Limb (tissue), 2 donors: ENCODE data around the gene CAMKMT.

Experiments used
- DNase-seq, 2 donors: peaks; one replicate each; pipeline ENCODE4 v3.0.0-alpha.2; 2016; ENCODE audit errors: extremely low spot score in 2 of 2

The CAMKMT gene

DNA sequence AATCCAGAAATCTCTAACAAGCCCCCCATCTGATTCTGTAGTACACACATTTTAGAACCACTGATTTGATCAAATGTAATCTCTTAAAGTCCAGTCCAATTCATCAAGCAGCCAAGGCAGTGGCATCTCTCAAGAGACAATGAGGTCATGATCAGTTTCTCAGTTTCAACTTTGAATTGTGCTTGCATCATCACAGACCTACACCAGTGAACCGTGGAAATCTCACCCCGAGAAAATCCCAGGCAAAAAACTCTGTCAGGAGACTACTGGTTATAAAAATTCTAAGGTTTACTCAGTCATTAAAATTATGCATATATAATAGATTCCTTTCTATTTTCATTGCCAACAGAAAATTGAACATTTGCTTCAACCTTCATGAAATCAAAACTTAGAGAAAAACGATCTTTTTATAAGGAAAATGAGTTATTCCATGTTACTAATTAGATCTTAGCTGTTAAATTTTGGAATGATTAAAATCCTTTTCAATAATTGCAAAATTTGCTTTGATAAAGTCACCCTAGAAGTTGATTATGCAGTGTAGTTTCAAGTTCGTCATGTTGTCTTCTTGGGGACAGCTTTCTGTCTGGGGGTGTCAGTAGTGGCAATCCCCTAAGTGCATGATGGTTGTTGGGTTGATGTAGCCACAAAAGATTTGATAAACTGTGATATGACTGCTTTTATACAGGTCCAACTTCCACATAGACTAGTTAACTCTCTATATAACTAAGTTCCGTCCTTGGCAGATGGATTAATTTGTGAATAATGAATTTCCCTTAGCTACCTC is 235.0 kb downstream of the CAMKMT start:
- DNase-seq: no peak

DNA sequence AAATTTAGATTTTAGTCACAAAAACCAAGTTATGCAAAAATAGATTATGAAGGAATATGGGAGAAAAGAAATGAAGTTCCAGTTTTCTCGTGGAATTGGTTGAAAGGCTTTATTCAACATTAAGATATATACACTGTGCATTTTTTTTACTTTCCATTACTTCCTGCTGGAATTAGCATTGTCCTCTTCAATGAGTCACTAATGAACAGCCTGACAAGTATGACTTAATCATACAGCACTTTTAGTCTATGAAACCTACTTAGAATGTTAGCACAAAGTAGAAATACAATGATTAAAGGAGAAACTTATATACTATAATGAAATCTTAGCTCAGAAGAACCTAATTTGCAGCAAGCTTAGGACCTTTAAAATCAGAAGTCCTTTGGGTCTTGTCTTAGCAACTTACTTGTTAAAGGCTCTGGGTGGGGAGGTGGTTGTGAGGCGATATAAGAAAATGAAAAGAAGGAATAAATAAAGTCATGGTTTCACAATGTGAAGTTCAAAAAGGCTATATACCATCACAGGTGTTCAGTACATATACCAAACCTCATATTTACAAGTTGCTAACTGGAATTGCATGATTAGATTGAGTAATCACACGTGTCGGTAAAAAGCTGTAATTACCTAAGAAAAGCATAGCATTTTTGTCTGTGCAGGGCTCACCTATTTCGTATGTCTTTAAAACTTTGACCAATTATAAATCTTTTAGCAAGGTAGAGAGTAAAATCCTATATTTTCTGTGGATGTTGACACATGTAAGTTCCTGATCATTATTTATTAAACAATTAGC is 236.8 kb downstream of the CAMKMT start:
- no peak for DNase-seq

DNA sequence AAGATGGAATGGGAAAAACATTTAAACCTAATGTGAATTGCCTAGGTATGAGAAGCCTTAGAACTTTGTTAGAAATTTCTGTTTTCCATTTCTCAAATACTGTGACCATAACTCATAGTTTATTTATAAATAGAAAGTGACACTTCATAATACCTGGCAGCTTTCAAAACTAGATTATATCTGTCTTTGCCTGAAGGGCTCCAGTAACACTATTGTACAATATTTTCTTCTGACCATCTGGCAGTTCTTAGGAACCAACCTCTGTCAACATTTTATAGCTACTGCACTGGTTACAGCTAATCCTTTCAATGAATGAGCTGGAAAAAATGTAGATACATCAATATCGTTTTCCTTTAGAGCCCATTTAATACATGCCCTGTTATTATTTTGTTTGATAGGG is 237.4 kb downstream of the CAMKMT start:
- no peak for DNase-seq

DNA sequence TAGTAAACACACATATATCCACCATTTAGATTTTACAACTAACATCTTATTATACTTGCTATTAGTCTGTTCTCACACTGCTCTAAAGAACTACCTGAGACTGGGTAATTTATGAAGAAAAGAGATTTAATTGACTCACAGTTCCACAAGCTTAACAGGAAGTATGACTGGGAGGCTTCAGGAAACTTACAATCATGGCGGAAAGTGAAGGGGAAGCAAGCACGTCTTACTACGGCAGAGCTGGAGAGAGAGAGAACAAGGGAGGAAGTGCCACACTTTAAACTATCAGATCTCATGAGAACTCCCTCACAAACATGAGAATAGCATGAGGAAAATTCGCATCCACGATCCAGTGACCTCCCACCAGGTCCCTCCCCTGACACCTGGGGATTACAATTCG is 240.7 kb downstream of the CAMKMT start:
- no peak for DNase-seq

DNA sequence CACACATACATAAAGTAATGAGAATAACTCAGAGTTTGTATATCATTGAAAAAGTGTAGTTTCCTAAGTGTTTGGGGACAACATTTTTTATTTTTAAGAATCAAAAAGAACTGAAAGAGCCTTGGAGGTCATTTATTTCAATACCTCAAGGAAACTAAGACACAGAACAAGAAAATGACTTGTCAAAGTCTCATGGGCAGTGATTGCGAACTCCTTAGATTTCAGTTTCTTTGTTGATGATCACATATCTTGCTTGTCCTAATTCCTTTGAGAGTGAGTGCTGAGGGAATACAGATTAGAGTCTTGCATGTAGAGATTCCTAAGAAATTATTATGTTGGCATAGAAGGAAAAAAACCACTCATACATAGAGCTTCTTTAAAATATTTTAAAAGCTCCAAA is 243.8 kb downstream of the CAMKMT start:
- DNase-seq: no peak

DNA sequence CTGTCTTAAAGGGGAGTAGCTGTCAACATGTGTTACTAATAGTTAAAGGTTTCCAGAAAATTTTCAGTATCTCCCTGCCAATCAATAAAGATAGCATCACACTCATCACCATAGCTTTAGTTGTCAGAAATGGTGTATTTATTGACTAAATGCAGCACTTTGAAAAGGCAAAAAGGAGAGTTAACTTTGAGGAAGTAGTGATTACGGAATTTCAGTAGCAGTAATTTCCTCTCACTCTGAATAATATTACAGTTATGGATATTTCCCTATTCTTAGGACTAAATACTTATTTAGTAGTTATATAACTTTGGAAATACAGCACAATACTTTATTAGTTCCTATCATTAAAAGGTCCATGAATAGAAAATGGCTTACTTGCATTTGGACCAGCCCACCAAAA is 250.5 kb downstream of the CAMKMT start:
- DNase-seq: no peak

DNA sequence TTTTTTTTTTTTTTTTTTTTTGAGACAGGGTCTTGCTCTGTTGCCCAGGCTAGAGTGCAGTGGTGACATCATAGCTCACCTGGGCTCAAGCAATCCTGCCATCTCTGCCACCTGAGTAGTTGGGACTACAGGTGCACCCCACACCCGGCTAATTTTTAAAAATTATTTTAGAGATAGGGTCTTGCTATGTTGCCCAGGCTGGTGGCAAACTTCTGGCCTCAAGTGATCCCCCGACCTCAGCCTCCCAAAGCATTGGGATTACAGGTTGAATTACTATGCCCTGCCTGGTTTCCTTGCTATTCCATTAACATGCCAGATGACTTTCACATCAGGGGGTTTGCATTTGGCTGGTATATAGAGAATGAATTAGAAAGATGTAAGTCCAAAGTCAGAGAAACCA is 253.2 kb downstream of the CAMKMT start:
- no peak for DNase-seq

DNA sequence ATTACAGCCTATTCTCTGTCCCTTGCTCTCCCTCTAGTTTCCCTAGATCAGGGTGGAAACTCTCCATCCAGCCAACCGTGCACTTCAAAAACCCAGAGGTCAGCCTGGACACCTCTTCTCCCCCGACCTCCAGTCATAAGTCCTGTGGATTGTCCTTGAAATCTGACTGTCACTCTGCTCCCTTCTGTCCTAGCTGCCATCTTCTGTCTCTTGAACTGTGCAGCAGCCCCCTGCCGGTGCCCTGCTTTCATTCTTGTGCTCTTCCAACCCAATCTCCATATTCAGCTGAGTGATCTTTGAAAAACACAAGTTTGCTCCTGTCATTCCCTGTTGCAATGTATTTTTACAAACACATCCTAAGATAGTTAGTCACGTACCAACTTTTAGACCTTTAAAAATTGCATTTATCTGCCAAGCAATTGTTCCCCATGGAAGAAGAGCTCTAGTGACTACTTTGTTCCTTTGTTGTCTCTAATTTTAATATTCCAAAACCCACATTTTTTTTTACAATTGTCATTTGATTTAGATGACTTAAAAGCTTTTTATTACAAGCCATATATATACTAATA is 254.3 kb downstream of the CAMKMT start:
- no peak for DNase-seq

DNA sequence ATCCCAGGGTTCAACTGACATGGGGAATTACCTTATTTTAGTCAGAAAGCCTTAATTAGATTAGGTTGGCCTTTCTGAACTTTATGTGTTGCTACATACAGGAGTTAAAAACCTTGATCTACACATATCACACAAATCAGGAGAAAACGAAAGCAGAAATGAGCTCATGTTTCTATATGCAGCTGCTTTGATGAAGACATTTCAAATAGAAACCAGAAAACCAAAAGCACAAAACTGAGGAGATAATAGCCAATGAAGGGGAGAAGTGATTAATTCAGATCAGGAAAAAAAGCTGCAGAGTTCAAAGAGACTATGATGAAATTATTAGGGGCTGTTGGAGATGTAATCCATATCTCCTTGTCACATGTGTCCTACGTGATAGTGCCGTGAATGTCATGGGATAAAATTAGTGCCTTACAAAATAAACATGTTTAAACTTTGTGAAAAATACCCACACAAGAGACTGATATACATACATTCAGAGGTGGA is 255.0 kb downstream of the CAMKMT start:
- DNase-seq: no peak

DNA sequence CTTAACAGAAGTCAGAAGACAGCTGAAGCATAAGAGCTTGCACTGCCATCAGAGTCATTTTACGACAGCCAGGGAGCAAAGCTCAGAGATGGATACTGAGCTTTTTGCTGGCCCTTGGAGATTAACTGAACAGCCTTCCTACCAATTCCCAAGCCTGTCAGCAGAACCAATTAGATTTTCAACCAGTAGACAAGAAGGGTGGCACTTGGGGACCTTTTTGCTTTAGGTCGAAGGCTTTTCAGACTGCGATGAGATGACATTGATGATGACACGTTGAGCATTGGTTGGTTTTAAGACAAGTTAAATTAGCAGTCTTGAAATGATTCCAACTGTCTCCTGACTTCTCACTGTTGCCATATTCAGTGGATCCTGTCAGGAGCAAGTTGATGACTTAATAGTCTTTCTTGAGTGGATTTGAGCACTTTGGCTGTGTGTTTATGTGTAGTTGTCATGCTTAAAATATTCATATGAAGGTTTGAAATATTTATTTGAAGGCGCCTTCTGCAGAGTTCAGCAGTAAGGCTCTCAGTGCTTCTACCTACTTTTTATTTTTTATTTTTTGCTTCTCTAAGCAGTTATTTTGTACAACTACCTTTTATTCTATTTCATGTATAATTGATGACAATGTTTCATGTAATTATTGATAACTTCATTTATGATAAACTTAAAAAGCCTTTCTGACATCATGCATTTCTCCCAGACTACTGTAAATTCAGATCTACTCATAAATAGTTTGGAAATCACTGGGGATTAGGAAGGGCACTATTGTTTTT is 256.7 kb downstream of the CAMKMT start:
- no peak for DNase-seq

DNA sequence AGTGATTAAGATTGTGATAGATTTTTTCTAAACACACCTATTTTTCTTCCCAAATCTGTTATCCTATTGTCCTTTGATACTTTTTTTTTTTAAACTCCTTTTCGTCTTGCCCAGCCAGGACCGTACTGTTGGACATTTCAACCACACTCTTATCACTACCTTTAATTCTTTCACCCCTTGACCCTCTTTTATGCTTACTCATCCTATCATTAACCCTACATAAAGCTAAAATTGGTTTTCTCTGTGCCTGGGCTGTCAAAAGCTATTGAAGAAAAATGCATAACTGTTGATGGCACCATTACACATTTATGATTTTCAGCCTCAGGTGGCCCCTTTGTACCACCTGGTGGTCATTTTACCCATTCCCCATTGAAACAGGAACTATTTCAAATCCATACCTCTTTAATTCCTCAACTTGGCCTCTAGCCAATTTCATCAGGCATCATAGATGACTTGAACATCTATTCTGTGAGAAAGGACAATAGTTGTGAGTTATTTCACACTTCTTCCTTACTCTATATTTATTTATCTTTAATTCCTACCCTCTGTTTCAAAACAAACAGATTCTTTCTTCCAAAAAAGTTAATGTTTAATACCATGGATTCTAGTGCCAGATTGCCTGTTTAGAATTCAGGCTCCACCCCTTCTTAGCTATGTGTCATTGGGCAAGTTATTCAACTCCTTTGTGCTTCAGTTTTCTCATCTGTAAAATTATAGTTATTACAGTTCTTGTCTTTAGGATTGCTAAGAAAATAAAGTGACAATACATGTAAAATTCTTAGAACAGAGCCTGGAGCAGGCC is 258.6 kb downstream of the CAMKMT start:
- DNase-seq: no peak

DNA sequence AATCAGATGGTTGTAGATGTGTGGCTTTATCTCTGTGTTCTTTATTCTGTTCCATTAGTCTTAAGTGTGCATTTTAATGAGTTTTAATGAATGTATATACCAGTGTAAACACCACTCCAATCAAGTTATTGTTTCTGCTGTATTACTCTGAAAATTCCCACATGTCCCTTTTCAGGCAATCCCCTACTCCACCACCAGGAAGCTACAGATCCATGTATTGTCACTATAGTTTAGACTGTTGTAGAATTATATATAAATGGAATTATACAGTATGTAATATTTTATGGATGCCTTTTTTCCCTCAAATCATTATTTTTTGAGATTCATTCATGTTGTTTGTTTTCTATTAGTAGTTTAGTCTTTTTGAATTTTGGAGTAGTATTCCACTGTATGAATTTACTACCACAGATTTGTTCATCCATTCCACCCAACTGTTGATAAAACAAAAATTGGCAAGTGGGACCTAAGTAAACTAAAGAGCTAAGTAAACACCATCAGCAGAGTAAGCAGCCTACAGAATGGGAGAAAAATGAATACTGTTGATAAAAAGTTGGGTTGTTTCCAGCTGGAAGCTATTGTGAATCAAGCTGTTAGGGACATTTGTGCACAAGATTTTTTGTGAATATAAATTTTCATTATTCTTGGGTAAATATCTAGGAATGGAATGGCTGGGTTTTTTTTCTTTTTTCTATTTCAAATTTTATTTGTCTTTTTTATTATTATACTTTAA is 262.0 kb downstream of the CAMKMT start:
- DNase-seq: no peak

DNA sequence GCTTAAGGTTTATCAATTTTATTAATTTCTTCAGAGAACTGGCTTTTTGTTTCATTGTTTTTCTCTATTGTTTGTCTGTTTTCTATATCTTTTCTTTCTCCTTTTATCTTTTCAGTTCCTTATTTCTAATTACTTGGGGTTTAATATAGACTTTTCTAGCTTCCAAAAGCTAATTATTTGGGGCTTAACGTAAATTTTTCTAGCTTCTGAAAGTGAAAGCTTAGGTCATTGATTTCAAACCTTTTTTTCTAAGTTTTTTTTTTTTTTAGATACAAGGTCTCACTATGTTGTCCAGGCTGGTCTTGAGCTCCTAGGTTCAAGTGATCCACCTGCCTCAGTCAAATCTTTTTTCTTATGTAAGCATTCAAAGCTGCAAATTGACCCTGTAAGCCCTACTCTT is 266.6 kb downstream of the CAMKMT start:
- DNase-seq: no peak

DNA sequence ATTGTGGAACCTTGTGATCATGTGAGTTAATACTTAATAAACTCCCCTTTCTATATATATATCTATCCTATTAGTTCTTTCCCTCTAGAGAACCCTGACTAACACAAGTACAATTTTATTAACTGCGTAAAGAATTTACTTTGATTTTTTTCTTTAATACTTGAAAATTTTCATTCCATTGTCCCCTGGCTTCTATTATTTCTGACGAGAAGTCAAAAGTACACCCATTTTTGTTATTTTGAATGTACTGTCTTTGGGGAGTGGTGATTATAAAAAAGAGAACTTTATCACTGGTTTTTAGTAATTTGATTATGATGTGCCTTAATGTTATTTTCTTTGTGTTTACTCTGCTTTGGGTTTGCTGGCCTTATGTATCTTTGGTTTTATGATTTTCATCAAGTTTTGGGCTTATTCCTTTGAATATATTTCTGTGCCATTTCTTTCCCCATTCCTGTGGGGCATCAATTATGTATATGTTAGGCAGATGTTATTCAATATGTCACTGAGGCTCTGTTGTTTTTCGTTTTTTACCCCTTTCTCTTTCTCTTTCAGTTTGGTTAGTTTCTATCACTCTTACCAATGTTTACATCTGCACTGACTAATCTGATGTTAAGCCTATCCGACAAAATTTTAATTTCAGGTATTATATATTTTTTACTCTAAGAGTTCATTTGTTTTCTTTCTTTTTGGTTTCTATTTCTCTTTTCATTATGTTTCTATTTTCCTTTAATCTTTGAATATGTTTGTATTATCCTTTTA is 271.4 kb downstream of the CAMKMT start:
- no peak for DNase-seq

DNA sequence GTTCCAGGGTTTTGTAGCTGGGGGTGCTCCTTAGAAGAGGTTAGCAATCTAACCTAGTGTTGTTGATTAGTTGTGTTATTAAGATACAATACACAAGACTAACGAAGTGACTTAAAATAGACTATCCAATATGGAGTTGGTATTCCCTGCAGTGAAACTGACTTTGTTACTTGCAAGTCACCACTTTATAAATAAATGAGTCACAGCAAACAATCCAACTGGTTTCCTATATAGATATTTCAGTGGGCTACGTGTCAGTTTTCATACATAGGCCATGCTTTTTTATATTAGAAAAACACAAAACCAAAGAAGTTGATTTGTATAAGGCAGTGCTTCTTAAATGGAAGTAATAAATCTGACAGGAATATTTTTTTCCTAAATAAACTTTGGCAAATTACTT is 274.0 kb downstream of the CAMKMT start:
- no peak for DNase-seq

DNA sequence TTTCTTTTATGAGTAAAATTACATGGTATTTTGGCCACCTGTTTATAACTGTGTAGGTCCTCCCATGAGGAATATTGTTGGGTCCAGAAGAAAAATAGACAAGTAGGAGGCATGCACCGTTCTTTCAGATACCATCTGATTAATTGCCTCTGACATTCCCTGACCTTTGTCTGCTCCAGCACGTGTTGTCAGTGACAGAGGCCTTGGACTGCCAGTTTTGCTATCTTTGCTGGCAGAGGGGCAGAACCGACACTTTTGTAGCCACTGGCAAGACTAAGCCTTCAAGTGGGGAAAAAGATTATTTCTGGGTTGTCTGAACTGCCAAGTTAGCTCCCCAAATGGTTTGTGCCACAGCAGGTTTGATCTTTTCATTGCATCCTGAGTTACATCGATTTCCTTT is 276.9 kb downstream of the CAMKMT start:
- DNase-seq: no peak

DNA sequence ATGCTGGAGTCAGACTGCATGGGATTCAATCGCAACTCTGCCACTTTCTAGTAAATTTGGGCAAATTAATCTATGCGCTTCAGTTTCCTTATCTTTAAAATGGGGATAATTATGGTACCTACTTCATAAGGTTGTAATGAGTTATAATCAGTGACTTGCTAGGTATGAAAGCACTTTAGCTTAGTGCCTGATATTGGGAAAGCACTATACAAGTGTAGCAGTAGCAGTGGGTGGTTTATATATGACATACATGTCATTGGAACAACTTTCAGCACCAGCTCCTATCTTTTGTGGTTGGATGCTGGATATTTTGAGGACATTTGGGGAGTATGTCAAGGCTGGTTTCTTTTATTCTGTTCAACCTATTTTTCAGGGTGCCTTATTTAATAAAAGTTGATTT is 277.7 kb downstream of the CAMKMT start:
- no peak for DNase-seq

DNA sequence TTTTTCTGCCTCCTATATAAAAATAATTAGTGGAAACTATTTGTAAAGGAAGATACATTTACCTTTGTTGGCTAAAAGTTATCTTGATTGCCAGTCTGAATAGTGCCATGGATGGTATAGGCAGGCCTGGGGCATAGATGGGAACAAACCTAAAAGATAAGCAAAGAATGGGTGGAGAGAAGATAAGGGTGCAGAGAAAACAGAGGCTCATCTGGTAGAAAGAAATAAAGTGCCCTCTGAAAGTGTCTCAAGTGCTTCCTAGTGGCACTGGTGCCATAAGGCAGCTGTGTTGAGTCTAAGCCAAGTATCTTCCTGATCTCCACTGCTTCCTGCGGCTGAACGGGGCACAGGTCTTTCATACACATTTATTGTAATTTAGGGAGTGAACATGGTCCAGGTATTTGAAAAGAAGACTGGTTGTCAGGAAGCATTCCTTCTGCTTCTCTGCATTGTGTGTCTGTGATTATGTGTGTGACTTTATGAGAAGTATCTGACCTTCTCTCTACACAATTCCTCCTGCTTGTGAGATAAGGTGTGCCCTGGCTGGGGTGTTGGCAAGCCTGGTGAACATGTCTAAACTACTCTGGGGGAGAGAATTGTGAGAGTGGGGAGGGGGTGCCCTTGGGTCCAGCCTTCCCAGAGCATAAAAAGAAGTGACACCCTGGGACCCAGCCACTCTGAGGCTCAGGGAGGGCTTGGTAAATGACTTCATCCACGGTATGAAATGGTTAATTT is 280.5 kb downstream of the CAMKMT start:
- no peak for DNase-seq

DNA sequence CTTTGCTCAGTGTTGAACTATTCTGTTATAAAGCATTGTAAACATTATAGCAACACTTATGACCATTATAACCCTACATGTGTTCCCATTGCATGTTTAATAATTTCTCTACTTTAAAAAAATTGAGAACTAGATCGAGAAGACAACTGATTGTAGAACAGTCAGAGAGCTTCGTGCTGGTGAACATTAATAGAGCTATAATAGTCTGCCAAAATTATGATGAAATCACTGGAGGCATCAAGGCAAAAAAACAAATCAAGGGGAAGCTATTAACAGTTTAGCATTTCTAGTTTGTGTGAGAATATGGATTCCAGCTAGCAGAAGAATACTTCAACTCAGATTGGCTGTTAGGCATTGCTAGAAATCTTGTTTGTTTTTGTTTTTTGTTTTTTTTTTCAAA is 284.2 kb downstream of the CAMKMT start:
- no peak for DNase-seq
